IPS-18c (cell line): Measurements from ENCODE around the gene UQCRC1.

Experiments
- H3K4me3 ChIP-seq: 2 replicates; pipeline ENCODE4 v1.7.0; 2013; ENCODE audit warnings: low read depth, mild to moderate bottlenecking, low read length, moderate library complexity; ENCODE audit not compliant: insufficient read depth
- H3K9me3 ChIP-seq: one replicate; pipeline ENCODE4 v1.6.1; 2013; ENCODE audit warnings: mild to moderate bottlenecking, low read length, moderate library complexity; ENCODE audit not compliant: control insufficient read depth, insufficient read depth

The UQCRC1 gene

DNA sequence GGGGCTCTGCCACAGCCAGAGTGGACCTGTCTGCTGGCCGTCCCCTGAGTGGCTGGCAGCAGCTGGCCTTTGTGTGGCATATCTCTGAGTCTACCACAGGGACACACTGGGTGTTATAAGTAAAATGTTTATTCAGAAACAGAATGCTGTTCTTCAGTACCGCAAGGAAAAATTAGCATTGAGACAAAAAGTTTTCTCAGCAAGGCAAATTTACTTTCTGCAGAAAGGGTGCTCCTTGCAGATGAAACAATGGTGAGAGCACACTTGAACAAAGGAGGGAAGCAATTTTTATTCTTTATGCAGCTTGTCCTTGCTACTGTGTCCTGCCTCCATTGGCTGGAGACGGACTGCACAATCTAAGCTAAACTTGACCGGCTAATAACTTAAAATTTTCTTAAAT is 8.1 kb upstream of the UQCRC1 start:
- Histone ChIP-seq H3K9me3 (peaks cover 5% of the 10 kb centered on the region), H3K4me3 (no peak overlapping the region)

DNA sequence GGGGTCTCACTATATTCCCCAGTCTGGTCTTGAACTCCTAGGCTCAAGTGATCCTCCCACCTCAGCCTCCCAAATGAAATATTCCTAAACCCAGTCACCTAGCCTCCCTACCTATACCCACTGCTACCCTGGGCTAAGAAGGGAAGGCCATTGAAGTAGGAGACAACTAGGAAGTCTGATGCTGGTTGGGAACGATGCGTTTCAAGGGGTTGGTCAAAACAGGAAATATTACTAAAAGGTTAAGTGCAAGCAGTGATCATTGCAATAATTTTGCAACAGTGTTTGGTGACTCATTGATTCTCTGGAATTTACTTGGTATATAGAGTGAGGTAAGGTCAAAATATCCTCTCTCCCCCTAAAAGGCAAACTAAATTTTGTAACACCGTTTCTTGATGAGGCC is 4.6 kb upstream of the UQCRC1 start:
- Histone ChIP-seq H3K9me3 (peaks cover 5% of the 10 kb centered on the region), H3K4me3 (no peak overlapping the region)

DNA sequence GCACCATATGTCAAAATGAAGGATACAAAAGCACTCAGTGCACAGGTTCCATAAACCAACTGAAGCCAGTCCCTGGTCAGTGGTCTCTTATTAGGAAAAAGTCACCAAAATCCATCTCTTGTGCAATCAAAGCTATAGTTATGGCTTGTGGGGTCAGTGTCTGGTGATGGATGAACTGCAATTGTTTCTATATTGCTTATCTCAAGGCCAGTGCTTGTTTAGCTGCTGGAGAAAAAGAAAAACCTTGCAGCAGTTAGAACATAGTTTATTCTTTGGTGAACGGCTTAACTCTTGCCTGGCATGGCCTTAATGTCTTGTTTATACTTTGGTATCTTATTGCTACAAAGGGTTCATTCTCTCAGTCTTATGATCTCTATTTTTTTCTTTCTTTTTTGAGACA is 2.9 kb upstream of the UQCRC1 start:
- Histone ChIP-seq H3K9me3 (no peaks in the 10 kb centered on the region), H3K4me3 (no peak overlapping the region)

DNA sequence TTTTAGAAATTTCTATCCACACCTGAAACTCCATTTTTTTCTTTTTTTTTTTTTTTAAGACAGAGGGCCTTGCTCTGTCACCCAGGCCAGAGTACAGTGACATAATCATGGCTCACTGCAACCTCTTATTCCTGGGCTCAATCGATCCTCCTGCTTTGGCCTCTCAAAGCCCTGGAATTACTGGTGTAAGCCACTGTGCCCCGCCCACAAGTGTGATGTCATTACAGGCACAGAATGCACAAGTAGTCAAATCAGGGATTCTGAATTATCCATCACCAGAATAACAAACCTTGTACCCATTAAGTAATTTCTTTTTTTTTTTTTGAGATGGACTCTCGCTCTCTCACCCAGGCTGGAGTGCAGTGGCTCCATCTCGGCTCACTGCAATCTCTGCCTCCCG is 1.9 kb downstream of the UQCRC1 start:
- H3K4me3 ChIP-seq: no peak overlapping the region
- H3K9me3 ChIP-seq: no peaks in the 10 kb centered on the region

DNA sequence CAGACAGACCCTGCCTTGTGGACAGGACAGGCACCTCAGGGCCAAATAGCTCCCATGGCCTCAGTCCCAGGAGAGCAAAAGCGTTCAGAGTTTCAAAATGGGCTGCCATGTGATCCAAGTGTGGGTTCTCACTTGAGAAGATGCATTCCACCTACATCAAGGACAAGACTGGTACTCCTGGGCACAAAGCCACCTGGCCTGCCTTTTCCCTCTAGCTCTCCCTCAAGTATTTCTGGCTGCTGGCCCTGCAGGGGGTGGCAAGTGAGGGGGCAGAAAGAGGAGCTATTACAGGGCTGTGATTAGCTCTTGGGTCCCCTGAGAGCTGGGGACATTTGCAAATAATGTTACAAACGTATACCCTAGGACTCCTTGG is 7.8 kb downstream of the UQCRC1 start:
- Histone ChIP-seq H3K9me3 (peaks cover 2% of the 10 kb centered on the region), H3K4me3 (no peak overlapping the region)

DNA sequence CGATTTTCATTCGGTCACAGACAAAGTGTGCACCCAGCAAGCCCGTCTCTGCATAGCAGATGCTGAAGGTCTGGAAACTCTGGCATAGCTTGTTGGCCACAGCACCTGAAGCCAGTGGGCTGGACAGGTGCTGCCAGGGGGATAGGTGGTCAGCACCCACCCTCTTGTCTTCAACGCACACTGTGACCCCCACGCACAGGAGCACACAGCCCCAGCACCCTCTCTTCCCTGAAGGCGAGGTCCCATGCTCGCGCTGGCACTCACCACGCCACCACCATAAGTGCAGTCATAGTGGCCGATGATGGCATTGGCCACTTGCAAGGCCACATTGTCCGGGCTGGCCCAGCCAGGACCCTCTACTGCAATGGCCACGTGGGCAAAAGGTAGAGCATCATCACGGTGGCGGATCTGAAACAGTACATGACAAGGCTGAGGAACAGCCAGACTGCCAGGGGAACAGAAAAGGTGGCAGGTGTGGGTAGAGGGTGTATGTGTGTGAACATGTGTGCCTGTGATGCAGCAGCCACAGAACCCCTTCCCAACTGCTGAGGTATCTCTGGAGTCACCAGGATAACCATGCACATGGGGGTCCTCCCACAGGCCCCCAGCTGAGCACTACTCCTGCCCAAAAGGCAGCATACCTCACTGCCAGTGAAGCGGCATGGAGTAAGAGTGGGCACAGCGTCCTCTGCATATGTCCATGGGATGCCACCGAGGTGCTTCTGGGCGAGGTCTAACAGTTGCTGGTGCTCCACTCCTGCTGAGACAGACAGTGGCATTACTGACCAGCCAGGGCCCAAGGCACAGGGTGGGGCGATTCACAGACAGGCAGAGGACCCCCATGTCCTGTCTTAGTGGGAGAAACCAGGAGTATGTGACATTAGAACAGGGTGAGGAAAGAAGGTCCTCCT is 8.5 kb downstream of the UQCRC1 start:
- H3K4me3 ChIP-seq: no peak overlapping the region
- peaks cover 2% of the 10 kb centered on the region for H3K9me3 ChIP-seq

DNA sequence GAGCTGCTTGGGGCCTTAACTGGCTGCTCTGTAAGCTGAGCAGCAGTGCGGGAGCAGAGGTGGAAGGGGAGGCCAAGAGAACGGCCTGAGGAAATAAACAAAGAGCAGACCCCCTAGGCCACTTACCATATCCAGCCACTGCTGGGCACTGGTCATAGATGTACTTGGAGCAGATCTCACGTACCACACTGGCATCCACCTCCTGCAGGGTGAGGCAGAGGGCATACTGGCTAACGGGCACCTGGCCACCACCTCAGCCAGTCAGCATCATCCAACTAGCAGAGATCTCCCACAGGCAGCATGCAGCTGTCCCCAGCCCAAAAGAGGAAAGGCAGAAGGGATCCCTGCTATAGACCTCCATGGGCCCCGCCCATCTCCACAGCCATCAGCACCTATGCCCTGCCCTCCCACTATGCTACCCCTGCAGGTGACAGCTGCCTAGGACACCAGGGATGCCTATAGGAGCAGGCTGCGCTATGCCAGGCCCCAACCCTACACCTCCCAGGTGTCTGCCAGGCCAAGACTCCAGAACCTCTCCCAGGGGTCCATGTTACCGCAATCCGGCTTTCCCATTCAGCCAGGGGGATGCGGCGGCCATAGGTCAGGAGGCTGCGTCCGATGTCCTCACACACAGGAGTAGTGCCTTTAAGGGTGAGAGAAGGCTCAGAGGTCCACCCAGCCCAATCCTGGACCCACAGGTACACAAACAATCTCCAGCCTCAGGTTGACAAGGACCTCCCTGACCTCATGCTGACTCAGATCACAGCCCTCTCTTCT is 9.7 kb downstream of the UQCRC1 start:
- Histone ChIP-seq H3K4me3 (no peak overlapping the region), H3K9me3 (peaks cover 2% of the 10 kb centered on the region)

DNA sequence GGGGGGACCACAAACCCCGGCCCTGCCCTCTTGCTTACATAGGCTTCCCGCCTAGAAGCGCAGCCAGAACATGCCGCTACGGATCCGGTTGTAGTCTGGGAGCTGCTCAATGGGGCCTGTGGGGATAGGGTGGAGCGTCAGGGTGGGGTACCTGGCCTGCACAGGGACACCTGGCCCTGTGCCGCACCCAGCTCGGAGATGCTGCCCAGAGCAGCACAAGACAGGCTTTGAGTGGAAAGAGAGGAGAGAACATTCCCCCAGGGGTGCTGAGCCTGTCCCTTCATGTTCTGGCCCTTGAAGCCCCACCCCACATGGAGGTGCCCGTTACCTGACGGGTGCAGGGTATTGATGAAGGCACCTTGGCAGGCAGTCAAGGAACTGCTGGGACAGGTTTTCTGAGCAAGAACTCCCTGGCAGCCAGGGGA is 10.4 kb downstream of the UQCRC1 start:
- no peak overlapping the region for H3K4me3 ChIP-seq
- H3K9me3 ChIP-seq: peaks cover 2% of the 10 kb centered on the region

DNA sequence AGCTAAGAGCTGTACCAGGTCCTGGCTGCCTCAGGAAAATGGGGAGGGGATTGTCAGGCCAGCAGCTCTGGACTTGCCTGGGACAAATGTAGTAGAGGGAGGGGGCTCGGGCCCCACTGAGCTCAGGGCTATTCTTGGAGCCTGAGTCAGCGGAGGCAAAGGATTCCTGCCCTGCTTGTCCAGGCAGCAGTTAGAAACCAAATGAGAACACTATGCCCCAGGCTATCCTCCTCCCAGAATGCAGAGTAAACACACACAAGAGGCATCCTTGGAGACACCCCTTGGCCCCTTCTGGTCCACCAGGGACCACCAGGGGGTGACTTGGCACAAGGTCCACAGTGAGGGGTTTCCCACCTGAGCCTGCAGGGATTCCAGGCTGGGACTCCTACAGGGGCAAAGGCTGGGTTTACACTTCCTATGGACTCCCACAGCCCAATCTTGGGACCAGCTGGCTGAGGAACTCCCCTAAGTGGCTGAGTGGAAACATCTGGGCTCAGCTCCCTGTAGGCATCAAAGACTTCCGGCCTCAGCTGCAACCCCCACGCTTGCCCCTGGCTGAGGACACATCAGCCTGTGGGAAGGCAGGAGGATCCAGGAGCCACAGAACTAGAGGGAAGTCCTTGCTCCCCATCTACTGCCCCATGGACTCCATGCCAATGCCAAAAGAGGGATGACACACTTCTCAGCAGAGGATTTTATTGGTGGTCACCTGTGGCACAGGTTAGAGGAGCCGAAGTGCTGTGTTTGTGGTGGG is 10.9 kb downstream of the UQCRC1 start:
- Histone ChIP-seq H3K9me3 (peaks cover 2% of the 10 kb centered on the region), H3K4me3 (no peak overlapping the region)

DNA sequence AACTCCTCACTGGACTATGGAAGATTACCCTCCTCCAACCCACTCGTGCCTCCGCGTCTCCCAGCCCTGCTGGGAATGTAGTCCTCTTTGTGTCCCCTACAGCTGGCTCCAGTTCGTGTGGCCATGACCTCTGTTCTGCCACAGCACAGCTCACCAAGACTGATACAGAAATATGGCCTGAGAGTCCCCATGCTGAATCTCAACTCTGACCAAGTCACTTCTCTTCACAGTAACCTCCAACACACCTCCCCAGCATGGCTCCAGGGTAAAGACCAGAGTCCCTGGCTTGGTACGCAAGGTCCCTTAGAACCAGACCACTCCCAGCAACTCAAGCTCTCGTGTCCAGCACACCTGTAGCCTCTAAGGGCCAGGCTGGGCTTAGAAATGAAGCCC is 12.0 kb downstream of the UQCRC1 start:
- H3K9me3 ChIP-seq: peaks cover 4% of the 10 kb centered on the region
- no peak overlapping the region for H3K4me3 ChIP-seq

DNA sequence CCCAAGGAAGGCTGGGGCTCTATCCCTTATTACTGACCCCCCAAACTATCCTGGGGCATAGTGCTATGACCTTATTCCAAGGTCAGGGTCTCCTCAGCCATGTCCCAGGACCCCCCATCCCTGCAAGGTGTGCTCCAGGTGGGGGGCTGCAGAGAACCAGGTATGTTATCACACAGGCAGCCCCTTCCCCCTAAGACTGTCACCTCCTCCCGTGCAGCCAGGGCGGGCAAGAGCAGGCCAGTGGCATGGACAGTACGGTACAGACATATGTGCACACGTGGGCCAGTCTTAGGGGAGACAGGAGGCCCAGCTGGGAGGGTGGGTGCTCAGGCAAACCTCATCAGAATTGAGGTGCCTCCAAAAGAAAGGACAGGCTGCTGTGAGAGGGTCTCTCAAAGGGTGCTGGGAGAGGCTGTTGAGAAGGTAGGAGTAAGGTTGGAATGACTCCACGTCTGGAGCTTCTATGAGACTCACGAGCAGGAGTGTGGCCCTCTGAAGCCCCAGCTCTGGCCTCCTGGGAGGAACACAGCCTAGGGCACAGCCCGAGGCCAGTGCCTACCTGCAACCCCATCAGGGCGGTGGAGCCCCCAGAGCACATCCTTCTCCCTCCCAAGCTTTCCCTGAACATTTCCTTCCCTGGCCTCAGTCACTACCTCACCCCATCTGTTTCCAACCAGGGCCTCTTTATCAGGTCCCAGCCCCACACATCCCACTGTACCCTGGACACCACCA is 12.6 kb downstream of the UQCRC1 start:
- H3K4me3 ChIP-seq: 0 out of 2 replicates have a peak overlapping the region, but pooled peaks have one; percentile 28
- H3K9me3 ChIP-seq: peaks cover 4% of the 10 kb centered on the region

DNA sequence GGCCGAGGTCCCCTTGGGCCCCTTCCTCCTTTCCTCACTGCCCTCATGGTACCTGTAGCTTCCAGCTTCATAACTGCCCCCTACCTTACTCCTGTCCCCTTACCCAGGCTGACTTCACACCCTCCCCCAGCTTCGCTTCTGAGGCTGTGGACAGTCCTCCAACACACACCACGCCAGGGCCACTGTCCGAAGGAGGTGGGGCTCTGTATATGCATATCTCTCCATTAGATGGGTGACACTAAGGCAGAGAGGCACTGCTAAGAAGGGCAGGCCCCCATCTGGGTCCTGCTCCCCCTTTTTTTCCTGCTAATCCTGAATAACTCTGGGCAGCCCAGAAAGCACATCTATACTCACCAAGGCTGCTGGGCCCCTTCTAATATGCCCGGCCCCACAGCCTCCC is 13.3 kb downstream of the UQCRC1 start:
- H3K4me3 ChIP-seq: 0 out of 2 replicates have a peak overlapping the region, but pooled peaks have one; percentile 28
- H3K9me3 ChIP-seq: peaks cover 4% of the 10 kb centered on the region

DNA sequence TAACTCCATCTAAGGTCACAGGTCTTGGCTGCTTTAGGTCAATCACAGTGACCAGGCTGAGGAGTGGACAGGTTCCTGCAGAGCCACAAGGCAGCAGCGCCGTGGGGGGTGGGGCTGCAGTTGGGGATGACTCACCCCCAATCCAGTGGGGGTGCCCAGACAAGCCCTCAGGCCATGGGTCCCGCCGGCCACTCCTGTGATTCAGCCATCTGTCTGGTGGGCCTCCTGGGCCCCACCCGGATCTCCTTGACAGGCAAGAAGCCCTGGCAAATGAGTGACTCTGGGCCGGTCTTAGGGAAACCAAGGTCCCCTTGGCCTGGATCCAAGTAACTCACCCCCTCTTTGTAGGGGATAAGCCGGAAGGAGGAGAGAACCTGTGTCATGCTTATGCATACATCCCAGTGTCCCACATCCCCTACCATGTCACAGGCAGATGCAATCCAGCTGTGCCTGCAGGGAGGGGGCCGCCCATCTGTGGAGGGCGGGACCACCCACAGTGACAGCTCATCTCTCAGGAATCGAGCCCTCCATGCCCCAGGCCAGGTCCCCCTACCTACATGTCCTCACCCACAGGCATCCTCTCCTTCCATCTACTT is 13.8 kb downstream of the UQCRC1 start:
- H3K9me3 ChIP-seq: peaks cover 2% of the 10 kb centered on the region
- no peak overlapping the region for H3K4me3 ChIP-seq

DNA sequence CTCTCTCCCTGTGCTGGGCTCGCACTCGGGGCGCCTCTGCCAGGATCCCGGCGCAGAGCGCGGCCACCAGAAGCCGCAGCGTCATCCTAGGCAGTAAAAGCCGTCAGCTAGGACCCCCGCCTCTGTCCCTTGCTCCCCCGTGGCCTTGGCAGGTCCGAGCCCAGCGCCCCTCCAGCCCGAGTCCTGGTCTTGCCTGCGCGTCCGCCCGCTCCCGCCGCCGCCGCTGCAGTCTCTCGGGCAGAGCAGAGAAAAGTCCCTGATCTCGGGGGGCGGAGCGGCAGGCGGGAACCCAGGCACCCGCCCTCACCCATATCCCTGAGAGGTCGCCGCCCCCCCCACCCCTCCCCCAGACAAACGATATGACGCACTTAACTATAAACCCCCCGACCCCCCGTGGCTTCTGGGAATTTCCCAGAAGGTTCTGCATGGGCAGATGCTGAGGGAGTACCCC is 14.3 kb downstream of the UQCRC1 start, which contains the start of gene COL7A1:
Gene COL7A1, minus strand, starts transcription at position 255 of the 451 bp plus-strand sequence. Its CDS starts 170 bp downstream, at position 85.
- peaks cover 2% of the 10 kb centered on the region for H3K9me3 ChIP-seq
- peak within 1 kb of the TSS; percentile 64 for H3K4me3 ChIP-seq

DNA sequence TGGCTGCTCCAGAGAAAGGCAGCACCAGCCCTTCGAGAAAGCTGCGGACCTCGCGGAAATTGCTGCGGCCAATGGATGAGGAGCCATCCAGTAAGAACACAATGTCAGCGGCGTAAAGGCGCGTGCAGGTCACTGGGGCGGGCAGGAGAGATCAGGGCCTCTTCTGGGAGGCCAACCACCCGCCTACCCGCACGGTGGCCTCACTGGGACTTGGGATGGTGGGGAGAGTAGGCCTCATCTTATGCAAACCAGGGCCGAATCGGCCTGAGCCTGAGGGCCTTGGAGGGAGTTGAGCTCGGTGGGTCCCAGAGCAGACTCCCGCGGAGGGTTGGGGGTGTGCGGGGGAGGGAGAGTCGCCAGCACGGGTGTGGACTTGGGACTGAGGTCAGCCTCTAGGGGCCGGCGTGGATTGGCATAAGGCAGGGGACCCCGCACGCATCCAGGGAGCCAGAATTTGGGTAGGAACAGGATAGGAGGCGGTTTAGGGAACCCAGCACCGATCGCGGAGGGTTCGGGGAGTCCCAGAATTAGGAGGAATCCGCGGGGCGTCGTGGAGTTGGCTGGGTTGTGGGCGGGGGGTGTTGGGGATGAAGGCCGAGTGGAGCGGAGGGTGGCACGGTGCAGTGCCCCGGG is 14.9 kb downstream of the UQCRC1 start:
- H3K4me3 ChIP-seq: peak overlapping the region; percentile 64

DNA sequence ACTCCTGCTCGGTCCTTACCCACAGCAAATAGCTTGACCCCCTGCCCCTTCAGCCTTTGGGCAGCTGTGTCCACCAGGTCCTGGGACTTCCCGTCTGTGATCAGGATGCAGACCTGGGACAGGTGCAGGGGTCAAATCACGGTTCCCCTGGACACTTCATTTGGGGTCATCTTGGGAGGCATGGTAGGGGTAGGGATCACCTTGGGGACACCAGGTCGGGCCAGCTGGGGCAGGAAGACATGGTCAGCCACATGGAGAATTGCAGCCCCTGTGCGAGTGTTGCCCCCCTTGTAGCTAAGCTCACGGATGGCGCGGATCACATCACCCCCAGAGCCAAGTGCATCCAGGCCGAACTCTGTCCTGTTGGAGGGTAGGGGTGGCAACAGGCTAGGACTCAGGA is 16.1 kb downstream of the UQCRC1 start:
- H3K9me3 ChIP-seq: peaks cover 2% of the 10 kb centered on the region
- H3K4me3 ChIP-seq: no peak overlapping the region

More for the DNA sequence above, 14.9 kb downstream of the UQCRC1 start:
- peaks cover 2% of the 10 kb centered on the region for H3K9me3 ChIP-seq
